GM12878 (cell line): Measurements from ENCODE around the gene SLC37A3. TPM values are rescaled to one million over a fixed set of nuclear protein-coding genes. Genes with fewer than 3 reads are reported as not detected.

Source experiments
- ATAC-seq: fragments of 200-7000 bp; cut with Tn5 transposase; 3 replicates; pipeline ENCODE4 v1.9.1; 2020; ENCODE audit warnings: mild to moderate bottlenecking, moderate library complexity
- BruUV-seq: library from RNA; stranded (reverse); fragments of 400-500 nt; replicated peaks from 2 replicates; lab custom pipeline; 2021; lab: Mats Ljungman, UMichigan
- CTCF ChIA-PET: fragments of 300-600 bp; sonication (Branson Sonifier 250); formaldehyde crosslinking; extraction: SDS; loops from one replicate; lab custom pipeline; 2021; ENCODE audit warnings: inconsistent platforms; lab: Yijun Ruan, JAX
- POLR2A ChIA-PET: fragments of 350-600 bp; formaldehyde crosslinking; extraction: SDS; loops from one replicate; lab custom pipeline; 2021; ENCODE audit warnings: inconsistent platforms; lab: Charles Lee
- RAD21 ChIA-PET: fragments of 300-600 bp; sonication (Branson Sonifier 250); formaldehyde crosslinking; loops from one replicate; lab custom pipeline; 2023; ENCODE audit warnings: antibody characterized with exemption; ENCODE audit not compliant: unreplicated experiment; lab: Charles Lee
- SMC1A ChIA-PET: fragments of 300-600 bp; sonication (Branson Sonifier 250); formaldehyde crosslinking; loops from one replicate; lab custom pipeline; 2023; ENCODE audit not compliant: unreplicated experiment, uncharacterized antibody; lab: Charles Lee
- DNase-seq: peaks from one replicate; pipeline ENCODE4 v3.0.0-alpha.2; 2011; ENCODE audit warnings: low read depth, low spot score
- FAIRE-seq: peaks from 3 replicates; lab custom pipeline; 2011; peaks lifted over from hg19 to GRCh38; lab: Jason Lieb, UNC
- H2AFZ ChIP-seq: 2 replicates; pipeline ENCODE4 v1.6.0; 2011; ENCODE audit warnings: low read depth, low read length, control low read depth; ENCODE audit not compliant: control insufficient read depth
- H3K27ac ChIP-seq: 2 replicates; pipeline ENCODE4 v1.5.1; 2011; ENCODE audit warnings: control low read depth; ENCODE audit not compliant: control insufficient read depth, insufficient read depth
- H3K27me3 ChIP-seq, 2 experiments: replicated peaks in 1 of 2; 2 replicates each; pipeline versions ENCODE4 v1.6.0 to v1.6.1; 2011; ENCODE audit warnings: low read length in 1 of 2; ENCODE audit not compliant: control insufficient read depth in 2 of 2, insufficient read depth in 2 of 2
- H3K36me3 ChIP-seq, 2 experiments: 2 replicates each; pipeline ENCODE4 v1.5.1; 2011; ENCODE audit warnings: low read length in 1 of 2; ENCODE audit not compliant: control insufficient read depth in 2 of 2, insufficient read depth in 2 of 2
- H3K4me1 ChIP-seq: 2 replicates; pipeline ENCODE4 v1.6.1; 2011; ENCODE audit warnings: mild to moderate bottlenecking, low read length, moderate library complexity, mixed read lengths; ENCODE audit not compliant: control insufficient read depth, insufficient read depth
- H3K4me2 ChIP-seq: 2 replicates; pipeline ENCODE4 v1.6.0; 2011; ENCODE audit warnings: control low read depth; ENCODE audit not compliant: control insufficient read depth, insufficient read depth
- H3K4me3 ChIP-seq: fragments of 200-600 bp; sonication (generic); 2 replicates; pipeline ENCODE4 v1.5.1; 2016
- H3K79me2 ChIP-seq: 2 replicates; pipeline ENCODE4 v1.6.0; 2011; ENCODE audit warnings: low read length; ENCODE audit not compliant: control insufficient read depth, insufficient read depth
- H3K9ac ChIP-seq: 2 replicates; pipeline ENCODE4 v1.8.0; 2011; ENCODE audit warnings: low read length, control low read depth, mixed read lengths; ENCODE audit not compliant: control insufficient read depth, insufficient read depth
- H3K9me3 ChIP-seq: replicated peaks from 3 replicates; pipeline ENCODE4 v1.5.1; 2011; ENCODE audit warnings: mild to moderate bottlenecking, low read length; ENCODE audit not compliant: control insufficient read depth, insufficient read depth
- H4K20me1 ChIP-seq: 2 replicates; pipeline ENCODE4 v1.6.0; 2011; ENCODE audit not compliant: control insufficient read depth, insufficient read depth
- CEBPB ChIP-seq, 2 experiments: fragments of 150-350 bp in 1 of 2; IDR thresholded peaks; 2 replicates each; pipeline ENCODE4 v1.6.1; 2012 to 2014; ENCODE audit warnings: low read depth in 2 of 2, low read length in 2 of 2, borderline replicate concordance in 1 of 2, inconsistent platforms in 1 of 2
- CUX1 ChIP-seq: IDR thresholded peaks from 2 replicates; pipeline ENCODE4 v1.6.1; 2012; ENCODE audit warnings: improper control_type of control experiment, low read depth, low read length; ENCODE audit not compliant: insufficient replicate concordance
- EZH2 ChIP-seq: IDR thresholded peaks from 2 replicates; pipeline ENCODE4 v1.6.1; 2012; ENCODE audit warnings: low read depth, mild to moderate bottlenecking, control low read depth, inconsistent platforms, low read length, borderline replicate concordance; ENCODE audit not compliant: control insufficient read depth
- JUND ChIP-seq: IDR thresholded peaks from 2 replicates; pipeline ENCODE4 v1.6.1; 2012; ENCODE audit warnings: low read depth, mild to moderate bottlenecking, low read length, improper control_type of control experiment, moderate library complexity
- MTA3 ChIP-seq: IDR thresholded peaks from 2 replicates; pipeline ENCODE4 v1.6.1; 2012; ENCODE audit warnings: low read length, inconsistent platforms, borderline replicate concordance
- PML ChIP-seq: IDR thresholded peaks from 2 replicates; pipeline ENCODE4 v1.6.1; 2012; ENCODE audit warnings: low read length, inconsistent platforms
- SPI1 ChIP-seq: IDR thresholded peaks from 2 replicates; pipeline ENCODE4 v1.6.1; 2011; ENCODE audit warnings: low read depth, mild to moderate bottlenecking, low read length, moderate library complexity, borderline replicate concordance; ENCODE audit not compliant: insufficient read depth
- TAF1 ChIP-seq: IDR thresholded peaks from 2 replicates; pipeline ENCODE4 v1.6.1; 2011; ENCODE audit warnings: mild to moderate bottlenecking, low read depth, low read length, borderline replicate concordance
- ZBTB33 ChIP-seq: fragments of 450-650 bp; IDR thresholded peaks from 2 replicates; pipeline ENCODE4 v1.6.1; 2017; ENCODE audit warnings: mild to moderate bottlenecking
- ZBTB40 ChIP-seq: fragments of 450-650 bp; IDR thresholded peaks from 2 replicates; pipeline ENCODE4 v1.6.1; 2016; ENCODE audit warnings: mild to moderate bottlenecking, moderate library complexity, borderline replicate concordance
- ZSCAN29 ChIP-seq: fragments of 450-650 bp; IDR thresholded peaks from 2 replicates; pipeline ENCODE4 v1.6.1; 2017; ENCODE audit warnings: mild to moderate bottlenecking, moderate library complexity
- WGBS: methylation state at CpG from one replicate; pipeline ENCODE4 v1.1.6; 2016; ENCODE audit warnings: low lambda C conversion rate; ENCODE audit not compliant: insufficient replicate concordance, insufficient coverage; ENCODE audit errors: missing lambda C conversion rate; 5-methylcytosine and 5-hydroxymethylcytosine counted together
- in situ Hi-C: fragments of 300-500 bp; cut with MboI; formaldehyde crosslinking; loops from 9 replicates; pipeline ENCODE4 v1.14.3; 2018; ENCODE audit warnings: mixed read lengths
- intact Hi-C: fragments of 100-400 bp; cut with micrococcal nuclease; formaldehyde crosslinking; loops from one replicate; pipeline ENCODE4 v1.14.2; 2022; ENCODE audit not compliant: unreplicated experiment
- polyA plus RNA-seq, 11 experiments: library from polyadenylated mRNA; depleted of rRNA in 4 of 11; unstranded in 6 of 11; stranded (reverse) in 5 of 11; fragments of >200 nt; fragmentation: Nextera tagmentation in 4 of 11; fragmentation: Illumina TruSeq in 1 of 11; extraction: Ambion mirVana in 4 of 11; extraction: Trizol in 1 of 11; gene quantifications; 1 replicate in 1 of 11; 2 replicates in 10 of 11; pipeline versions ENCODE4 v1.2.1 to v1.2.3, GENCODE V29; 2011 to 2016; ENCODE audit warnings: inconsistent platforms in 2 of 11, missing spikeins in 2 of 11, low read depth in 1 of 11
- total RNA-seq, 4 experiments: library from RNA; depleted of rRNA in 3 of 4; stranded (reverse); fragments of >200 nt in 3 of 4; fragmentation: Illumina TruSeq in 1 of 4; extraction: Trizol in 1 of 4; gene quantifications; 2 replicates each; pipeline versions ENCODE4 v1.2.1 to v1.2.3, GENCODE V29; 2013 to 2021
- TF ChIP-seq, protein P1 (sequence below): IDR thresholded peaks from 2 replicates; pipeline ENCODE4 v1.6.1; 2012; ENCODE audit warnings: low read depth, low read length, improper control_type of control experiment

The SLC37A3 gene
- total and polyA plus RNA-seq, 10 of the 15 experiments (the other 5 are each of a cell fraction or from before 2014, with no cell fraction given): 3.7 to 13.6 (median 11.0) TPM

DNA sequence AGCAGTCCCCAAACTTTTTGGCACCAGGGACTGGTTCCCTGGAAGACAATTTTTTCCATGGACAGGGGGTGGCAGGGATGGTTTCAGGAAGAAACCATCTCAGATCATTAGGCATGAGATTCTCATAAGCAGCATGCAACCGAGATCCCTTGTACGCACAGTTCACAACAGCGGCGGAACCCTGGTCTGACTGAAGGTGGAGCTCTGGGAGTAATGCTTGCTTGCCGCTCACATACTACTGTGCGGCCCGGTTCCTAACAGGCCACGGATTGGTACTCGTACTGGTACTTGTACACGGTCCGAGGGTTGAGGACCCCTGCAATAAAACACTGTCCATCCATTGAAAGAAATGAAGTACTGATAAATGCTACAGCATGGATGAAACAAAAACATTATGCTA, 48.1 kb upstream of the SLC37A3 start:
- ChIA-PET RAD21 (no interaction called here), POLR2A (no interaction called here)
- no TSS peak for BruUV-seq
- TF ChIP-seq ZSCAN29 (no peak), ZBTB40 (no peak), SPI1 (no peak), CEBPB (IDR thresholded peaks at IDR 0.05; ENCODE audit: borderline replicate concordance in 1 of 2, low read depth in 2 of 2, low read length in 2 of 2) (no peak), PML (no peak), CUX1 (no peak), MTA3 (no peak), JUND (no peak), ZBTB33 (no peak), EZH2 (no peak), TAF1 (no peak)
- TF ChIP-seq, protein P1, sequence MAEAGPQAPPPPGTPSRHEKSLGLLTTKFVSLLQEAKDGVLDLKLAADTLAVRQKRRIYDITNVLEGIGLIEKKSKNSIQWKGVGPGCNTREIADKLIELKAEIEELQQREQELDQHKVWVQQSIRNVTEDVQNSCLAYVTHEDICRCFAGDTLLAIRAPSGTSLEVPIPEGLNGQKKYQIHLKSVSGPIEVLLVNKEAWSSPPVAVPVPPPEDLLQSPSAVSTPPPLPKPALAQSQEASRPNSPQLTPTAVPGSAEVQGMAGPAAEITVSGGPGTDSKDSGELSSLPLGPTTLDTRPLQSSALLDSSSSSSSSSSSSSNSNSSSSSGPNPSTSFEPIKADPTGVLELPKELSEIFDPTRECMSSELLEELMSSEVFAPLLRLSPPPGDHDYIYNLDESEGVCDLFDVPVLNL: no peak

More for the DNA sequence above, 48.1 kb upstream of the SLC37A3 start:
- Histone ChIP-seq H3K9me3 (no peaks in the 10 kb centered on the region), H2AFZ (no peak overlapping the region), H3K4me1 (no peaks in the 10 kb centered on the region; the same call in 1 of the 2 replicates), H3K27me3 (no peaks in the 10 kb centered on the region), H4K20me1 (no peaks in the 10 kb centered on the region), H3K27ac (no peak overlapping the region), H3K4me2 (no peak overlapping the region), H3K79me2 (no peaks in the 10 kb centered on the region), H3K9ac (no peak overlapping the region), H3K36me3 (no peaks in the 10 kb centered on the region), H3K4me3 (no peak overlapping the region)
- WGBS: 87% methylated on average over 11 of the region's 11 CpGs
- SMC1A ChIA-PET: no interaction called here
- intact Hi-C loops: no loop called here
- no peak for FAIRE-seq
- in situ Hi-C loops: no loop called here
- no peak for DNase-seq
- CTCF ChIA-PET: no interaction called here
- ATAC-seq: no peak
